ENCODE measurements around the gene ANXA1.

DNA sequence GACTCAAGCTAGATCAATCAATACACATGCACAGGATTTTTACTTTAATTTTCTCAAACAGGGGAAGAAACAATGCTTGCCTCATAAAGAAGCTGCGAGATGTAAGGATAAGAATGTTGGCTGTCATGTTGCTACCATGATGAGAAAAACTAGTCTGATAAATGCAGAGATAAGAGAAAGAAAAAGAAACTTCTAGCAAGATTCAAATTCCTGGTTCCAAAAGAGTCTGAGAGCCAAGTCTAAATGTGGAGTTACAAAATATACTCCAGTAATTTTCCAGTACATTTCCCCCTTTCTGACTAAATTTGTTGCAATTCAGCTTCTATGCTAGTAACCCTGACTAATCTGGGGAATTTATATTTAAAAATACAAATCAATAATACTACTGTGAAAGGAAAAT, 10.4 kb upstream of the ANXA1 start:
- no peak for TF ChIP-seq POLR2AphosphoS5 (IDR thresholded peaks at IDR 0.05)
- TF ChIP-seq, protein P1, sequence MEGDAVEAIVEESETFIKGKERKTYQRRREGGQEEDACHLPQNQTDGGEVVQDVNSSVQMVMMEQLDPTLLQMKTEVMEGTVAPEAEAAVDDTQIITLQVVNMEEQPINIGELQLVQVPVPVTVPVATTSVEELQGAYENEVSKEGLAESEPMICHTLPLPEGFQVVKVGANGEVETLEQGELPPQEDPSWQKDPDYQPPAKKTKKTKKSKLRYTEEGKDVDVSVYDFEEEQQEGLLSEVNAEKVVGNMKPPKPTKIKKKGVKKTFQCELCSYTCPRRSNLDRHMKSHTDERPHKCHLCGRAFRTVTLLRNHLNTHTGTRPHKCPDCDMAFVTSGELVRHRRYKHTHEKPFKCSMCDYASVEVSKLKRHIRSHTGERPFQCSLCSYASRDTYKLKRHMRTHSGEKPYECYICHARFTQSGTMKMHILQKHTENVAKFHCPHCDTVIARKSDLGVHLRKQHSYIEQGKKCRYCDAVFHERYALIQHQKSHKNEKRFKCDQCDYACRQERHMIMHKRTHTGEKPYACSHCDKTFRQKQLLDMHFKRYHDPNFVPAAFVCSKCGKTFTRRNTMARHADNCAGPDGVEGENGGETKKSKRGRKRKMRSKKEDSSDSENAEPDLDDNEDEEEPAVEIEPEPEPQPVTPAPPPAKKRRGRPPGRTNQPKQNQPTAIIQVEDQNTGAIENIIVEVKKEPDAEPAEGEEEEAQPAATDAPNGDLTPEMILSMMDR (IDR thresholded peaks at IDR 0.05) = no peak
- no peak for TF ChIP-seq POLR2A (IDR thresholded peaks at IDR 0.05)
